Right lobe of liver (tissue), 6 donors: Measurements from ENCODE around the gene IL6ST. TPM values are rescaled to one million over a fixed set of nuclear protein-coding genes. Genes with fewer than 3 reads are reported as not detected.
A peak's percentile ranks its signal among the peaks of the same experiment; 100 is the strongest.

Experiments
- ATAC-seq, 4 donors: fragments of 200-7000 bp; cut with Tn5 transposase; one replicate each; pipeline ENCODE4 v1.9.1; 2020; ENCODE audit warnings: mild to moderate bottlenecking in 4 of 4, moderate library complexity in 4 of 4
- DNase-seq, 3 donors: peaks; one replicate each; pipeline ENCODE4 v3.0.0-alpha.2; 2020
- H3K27ac ChIP-seq, 3 donors: fragments of 200-600 bp; one replicate each; pipeline ENCODE4 v1.8.0; 2022
- H3K27me3 ChIP-seq, 2 donors: fragments of 200-600 bp; one replicate each; pipeline ENCODE4 v1.8.0; 2022
- H3K36me3 ChIP-seq, 4 donors: fragments of 200-600 bp; sonication (generic) in 1 of 4; one replicate each; pipeline versions ENCODE4 v1.5.1 to v1.8.0; 2017 to 2022; ENCODE audit warnings: control low read depth in 1 of 4
- H3K4me1 ChIP-seq, 4 donors: fragments of 200-600 bp; sonication (generic) in 1 of 4; one replicate each; pipeline versions ENCODE4 v1.5.1 to v1.8.0; 2017 to 2022; ENCODE audit warnings: control low read depth in 1 of 4
- H3K4me3 ChIP-seq, 3 donors: fragments of 200-600 bp; one replicate each; pipeline ENCODE4 v1.8.0; 2022
- H3K9me3 ChIP-seq, 4 donors: fragments of 200-600 bp; sonication (generic) in 1 of 4; one replicate each; pipeline versions ENCODE4 v1.5.1 to v1.8.0; 2017 to 2022; ENCODE audit warnings: control low read depth in 1 of 4
- CTCF ChIP-seq, 4 donors: fragments of 200-600 bp in 3 of 4; fragments of 450-650 bp in 1 of 4; IDR thresholded peaks; one replicate each; pipeline versions ENCODE4 v1.5.1 to v1.8.0; 2016 to 2022; ENCODE audit warnings: antibody characterized with exemption in 4 of 4, mild to moderate bottlenecking in 2 of 4
- POLR2A ChIP-seq: fragments of 450-650 bp; IDR thresholded peaks from one replicate; pipeline ENCODE4 v1.6.1; 2017; ENCODE audit warnings: antibody characterized with exemption, mild to moderate bottlenecking
- WGBS: methylation state at CpG from one replicate; pipeline ENCODE4 v1.1.6; 2018; ENCODE audit warnings: low coverage, low lambda C conversion rate; ENCODE audit not compliant: insufficient coverage; ENCODE audit errors: missing lambda C conversion rate; 5-methylcytosine and 5-hydroxymethylcytosine counted together
- intact Hi-C, 2 donors: fragments of 100-400 bp; cut with DNase I; formaldehyde crosslinking; loops; one replicate each; pipeline versions ENCODE4 v1.11.2 to v1.14.1; 2022
- total RNA-seq, 6 experiments: library from RNA; depleted of rRNA in 2 of 6; stranded (reverse); fragments of >200 nt in 2 of 6; fragmentation: NEBNext Ultra II Directional in 3 of 6; extraction: Animal tissue kit (Norgen Biotek cat#: 25700) in 3 of 6; gene quantifications; one replicate each; pipeline versions ENCODE4 v1.1.0 to v1.2.4, GENCODE V29; 2016 to 2023
- donor health status: DM: no; HTN: yes; CAD: no.
- donor health status: DM: no; HTN: no; CAD: no.
- donor health status: DM: no; HTN: no; CAD: no.
- donor health status: DM: no; HTN: yes; CAD: no.
- donor health status: DM: no; HTN: yes; CAD: no.

Gene IL6ST
- total RNA-seq, 6 experiments from 2014 or later, result 150 to 341 (median 278) TPM

- ATAC-seq, result no peak
- Histone ChIP-seq H3K36me3 (no peaks in the 10 kb centered on the region), H3K27ac (no peak overlapping the region), H3K4me3 (no peak overlapping the region), H3K27me3 (no peaks in the 10 kb centered on the region), H3K9me3 (no peaks in the 10 kb centered on the region), H3K4me1 (no peaks in the 10 kb centered on the region)
- WGBS, result 82% methylated on average over 4 of the region's 4 CpGs
- intact Hi-C loops, result no loop called here
- TF ChIP-seq POLR2A, result no peak
- TF ChIP-seq CTCF (IDR thresholded peaks at IDR 0.05), result no peak
- no peak for DNase-seq
Measured at GRCh38 chr5:55905251-55905650, 89.5 kb downstream of the IL6ST start.

- DNase-seq (no peak), ATAC-seq (no peak)
- Histone ChIP-seq H3K36me3 (no peaks in the 10 kb centered on the region), H3K27me3 (no peaks in the 10 kb centered on the region), H3K9me3 (no peaks in the 10 kb centered on the region), H3K4me1 (no peaks in the 10 kb centered on the region), H3K4me3 (no peak overlapping the region), H3K27ac (no peak overlapping the region)
- WGBS, result 86% methylated on average over 1 of the region's 3 CpGs
- intact Hi-C loops, result no loop called here
- TF ChIP-seq POLR2A (no peak), CTCF (IDR thresholded peaks at IDR 0.05) (no peak)
Measured at GRCh38 chr5:55904152-55904551, 90.6 kb downstream of the IL6ST start.

- no peaks in the 10 kb centered on the region for H3K4me1 ChIP-seq
- ATAC-seq (peak in 2 of 4 donors; percentile 16 to 43), DNase-seq (no peak)
- H3K27ac ChIP-seq, result no peak overlapping the region
- whole genome bisulfite sequencing, result 79% methylated on average over 9 of the region's 19 CpGs
- intact Hi-C loops, result no loop called here
- no peaks in the 10 kb centered on the region for H3K9me3 ChIP-seq
- H3K4me3 ChIP-seq, result no peak overlapping the region
- no peaks in the 10 kb centered on the region for H3K36me3 ChIP-seq
- no peak for TF ChIP-seq POLR2A
- no peak for TF ChIP-seq CTCF (IDR thresholded peaks at IDR 0.05)
- no peaks in the 10 kb centered on the region for H3K27me3 ChIP-seq
Measured at GRCh38 chr5:55903121-55903701, 91.6 kb downstream of the IL6ST start.

- no peak for DNase-seq
- intact Hi-C loops, result no loop called here
- 86% methylated on average over 3 of the region's 5 CpGs for WGBS
Measured at GRCh38 chr5:55902696-55903095, 92.1 kb downstream of the IL6ST start.

More at GRCh38 chr5:55902696-55903095, 92.1 kb downstream of the IL6ST start:
- Histone ChIP-seq H3K9me3 (no peaks in the 10 kb centered on the region), H3K27ac (no peak overlapping the region), H3K4me1 (no peaks in the 10 kb centered on the region), H3K27me3 (no peaks in the 10 kb centered on the region), H3K4me3 (no peak overlapping the region), H3K36me3 (no peaks in the 10 kb centered on the region)
- no peak for ATAC-seq
- TF ChIP-seq CTCF (IDR thresholded peaks at IDR 0.05), result no peak
- no peak for TF ChIP-seq POLR2A
